GM18867 (cell line): ENCODE results near the gene ZNF263.

ENCODE experiments used
- ATAC-seq: cut with Tn5 transposase; IDR thresholded peaks from one replicate; pipeline ENCODE4 v1.9.1; 2021; ENCODE audit warnings: mild to moderate bottlenecking, moderate library complexity; ENCODE audit not compliant: unreplicated experiment

Gene ZNF263

GRCh38 chr16:3317315-3317999 lies 34.2 kb downstream of the ZNF263 start:
- no peak for ATAC-seq

GRCh38 chr16:3321816-3322215 lies 38.5 kb downstream of the ZNF263 start:
- no peak for ATAC-seq

- ATAC-seq: no peak
Measured at GRCh38 chr16:3327514-3327913, 44.2 kb downstream of the ZNF263 start.

GRCh38 chr16:3328104-3328503 lies 44.8 kb downstream of the ZNF263 start:
- no peak for ATAC-seq

- no peak for ATAC-seq
Measured at GRCh38 chr16:3328643-3329042, 45.4 kb downstream of the ZNF263 start.
